IMR-90 (cell line): ENCODE results near the gene MYOCD. TPM values are rescaled to one million over a fixed set of nuclear protein-coding genes. Genes with fewer than 3 reads are reported as not detected.

Experiments
- ATAC-seq: fragments of 200-7000 bp; cut with Tn5 transposase; 2 replicates; pipeline ENCODE4 v1.9.1; 2020; ENCODE audit warnings: low read depth, mild to moderate bottlenecking, moderate library complexity
- BruUV-seq: library from RNA; stranded (reverse); fragments of 400-500 nt; replicated peaks from 2 replicates; lab custom pipeline; 2021; lab: Mats Ljungman, UMichigan
- CTCF ChIA-PET: fragments of 300-600 bp; formaldehyde crosslinking; extraction: SDS; loops from one replicate; lab custom pipeline; 2021; ENCODE audit warnings: antibody characterized with exemption; lab: Yijun Ruan, JAX
- POLR2A ChIA-PET: fragments of 300-600 bp; sonication (Branson Sonifier 250); formaldehyde crosslinking; loops from one replicate; lab custom pipeline; 2022; ENCODE audit warnings: antibody characterized with exemption; ENCODE audit not compliant: unreplicated experiment; lab: Charles Lee
- DNase-seq: peaks from one replicate; pipeline ENCODE4 v3.0.0; 2013
- H2AFZ ChIP-seq: replicated peaks from 2 replicates; pipeline ENCODE3; 2013; ENCODE audit warnings: low read length, mild to moderate bottlenecking; ENCODE audit not compliant: poor library complexity
- H2AK5ac ChIP-seq: 2 replicates; pipeline ENCODE4 v1.6.1; 2013; ENCODE audit warnings: low read depth, low read length, inconsistent platforms
- H2AK9ac ChIP-seq: replicated peaks from 2 replicates; pipeline ENCODE3; 2013; ENCODE audit warnings: mild to moderate bottlenecking, low read depth, low read length, moderate library complexity; ENCODE audit not compliant: poor library complexity
- H2BK120ac ChIP-seq: 2 replicates; pipeline ENCODE4 v1.6.1; 2013; ENCODE audit warnings: low read depth, low read length, inconsistent platforms
- H2BK15ac ChIP-seq: 3 replicates; pipeline ENCODE4 v1.6.1; 2013; ENCODE audit warnings: low read depth, low read length, inconsistent platforms
- H2BK20ac ChIP-seq: 2 replicates; pipeline ENCODE4 v1.6.1; 2013; ENCODE audit warnings: low read depth, mild to moderate bottlenecking, inconsistent platforms, low read length, moderate library complexity
- H2BK5ac ChIP-seq: 2 replicates; pipeline ENCODE4 v1.6.1; 2013; ENCODE audit warnings: mild to moderate bottlenecking, low read depth, low read length, inconsistent platforms; ENCODE audit not compliant: poor library complexity, severe bottlenecking
- H3K14ac ChIP-seq: replicated peaks from 2 replicates; pipeline ENCODE4 v1.6.1; 2013; ENCODE audit warnings: low read depth, low read length, inconsistent platforms
- H3K18ac ChIP-seq: 2 replicates; pipeline ENCODE4 v1.6.1; 2013; ENCODE audit warnings: low read depth, low read length, control low read depth
- H3K23ac ChIP-seq: 2 replicates; pipeline ENCODE4 v1.6.1; 2013; ENCODE audit warnings: low read depth, low read length, inconsistent platforms
- H3K27ac ChIP-seq: 2 replicates; pipeline ENCODE4 v1.5.1; 2013; ENCODE audit warnings: mild to moderate bottlenecking, control low read depth, low read length; ENCODE audit not compliant: insufficient read depth
- H3K27me3 ChIP-seq: 2 replicates; pipeline ENCODE4 v1.6.1; 2013; ENCODE audit warnings: low read length; ENCODE audit not compliant: control insufficient read depth, insufficient read depth
- H3K36me3 ChIP-seq: 2 replicates; pipeline ENCODE4 v1.6.1; 2013; ENCODE audit warnings: low read length, mixed read lengths; ENCODE audit not compliant: control insufficient read depth, insufficient read depth
- H3K4ac ChIP-seq: 2 replicates; pipeline ENCODE4 v1.6.1; 2013; ENCODE audit warnings: low read depth, low read length, inconsistent platforms
- H3K4me1 ChIP-seq: 2 replicates; pipeline ENCODE4 v1.6.1; 2013; ENCODE audit warnings: low read length, mixed read lengths; ENCODE audit not compliant: control insufficient read depth, insufficient read depth
- H3K4me2 ChIP-seq: 2 replicates; pipeline ENCODE4 v1.6.1; 2013; ENCODE audit warnings: low read depth, mild to moderate bottlenecking, control low read depth, low read length, moderate library complexity
- H3K4me3 ChIP-seq: 2 replicates; pipeline ENCODE4 v1.5.1; 2013; ENCODE audit warnings: low read depth, mild to moderate bottlenecking, control low read depth, low read length, moderate library complexity; ENCODE audit not compliant: insufficient read depth
- H3K56ac ChIP-seq: 2 replicates; pipeline ENCODE4 v1.6.1; 2013; ENCODE audit warnings: low read length, inconsistent platforms; ENCODE audit not compliant: insufficient read depth; ENCODE audit errors: extremely low read depth
- H3K79me1 ChIP-seq, 2 experiments: 2 replicates each; pipeline ENCODE4 v1.6.1; 2013; ENCODE audit warnings: low read length in 2 of 2, inconsistent platforms in 1 of 2, low read depth in 1 of 2
- H3K9ac ChIP-seq: 2 replicates; pipeline ENCODE4 v1.6.1; 2013; ENCODE audit warnings: low read depth, low read length, control low read depth
- H3K9me1 ChIP-seq: 2 replicates; pipeline ENCODE4 v1.6.1; 2013; ENCODE audit warnings: low read length, inconsistent platforms; ENCODE audit not compliant: insufficient read depth
- H3K9me3 ChIP-seq: 2 replicates; pipeline ENCODE4 v1.6.1; 2013; ENCODE audit warnings: low read length; ENCODE audit not compliant: control insufficient read depth, insufficient read depth
- H4K20me1 ChIP-seq: 2 replicates; pipeline ENCODE4 v1.6.1; 2013; ENCODE audit warnings: low read length, inconsistent platforms; ENCODE audit not compliant: insufficient read depth
- H4K5ac ChIP-seq: 2 replicates; pipeline ENCODE4 v1.6.1; 2013; ENCODE audit warnings: mild to moderate bottlenecking, low read depth, low read length, control low read depth
- H4K8ac ChIP-seq, 2 experiments: 2 replicates each; pipeline ENCODE4 v1.6.1; 2013; ENCODE audit warnings: low read depth in 2 of 2, low read length in 2 of 2, control low read depth in 1 of 2, inconsistent platforms in 1 of 2
- H4K91ac ChIP-seq: 2 replicates; pipeline ENCODE4 v1.6.1; 2013; ENCODE audit warnings: low read depth, low read length, inconsistent platforms; ENCODE audit not compliant: insufficient read depth
- BHLHE40 ChIP-seq: fragments of 150-350 bp; IDR thresholded peaks from 2 replicates; pipeline ENCODE4 v1.6.1; 2016; ENCODE audit warnings: mild to moderate bottlenecking, low read depth, low read length
- CEBPB ChIP-seq: IDR thresholded peaks from 2 replicates; pipeline ENCODE4 v1.6.1; 2012; ENCODE audit warnings: low read depth, low read length, improper control_type of control experiment
- CHD1 ChIP-seq: IDR thresholded peaks from 2 replicates; pipeline ENCODE4 v1.6.1; 2012; ENCODE audit warnings: low read depth, low read length, improper control_type of control experiment
- FOS ChIP-seq: fragments of 150-350 bp; IDR thresholded peaks from 2 replicates; pipeline ENCODE4 v1.6.1; 2016; ENCODE audit warnings: low read depth, low read length
- MAFK ChIP-seq: IDR thresholded peaks from 2 replicates; pipeline ENCODE4 v1.6.1; 2012; ENCODE audit warnings: low read depth, low read length, improper control_type of control experiment
- MXI1 ChIP-seq: IDR thresholded peaks from 2 replicates; pipeline ENCODE4 v1.6.1; 2012; ENCODE audit warnings: low read depth, mild to moderate bottlenecking, low read length, moderate library complexity, borderline replicate concordance
- NFE2L2 ChIP-seq: fragments of 150-350 bp; IDR thresholded peaks from 2 replicates; pipeline ENCODE4 v1.6.1; 2016; ENCODE audit warnings: low read depth, mild to moderate bottlenecking, low read length
- POLR2A ChIP-seq: IDR thresholded peaks from 2 replicates; pipeline ENCODE4 v1.6.1; 2012; ENCODE audit warnings: mild to moderate bottlenecking, low read depth, low read length
- RCOR1 ChIP-seq: IDR thresholded peaks from 2 replicates; pipeline ENCODE4 v1.6.1; 2012; ENCODE audit warnings: mild to moderate bottlenecking, low read length, improper control_type of control experiment; ENCODE audit not compliant: insufficient replicate concordance
- RFX5 ChIP-seq: IDR thresholded peaks from 2 replicates; pipeline ENCODE4 v1.8.0; 2012; ENCODE audit warnings: low read depth, mild to moderate bottlenecking, low read length, moderate library complexity
- SMC3 ChIP-seq: fragments of 150-350 bp; IDR thresholded peaks from 2 replicates; pipeline ENCODE4 v1.6.1; 2016; ENCODE audit warnings: low read depth, mild to moderate bottlenecking, antibody characterized with exemption, low read length, moderate library complexity
- WGBS, 2 experiments: methylation state at CpG; one replicate each; pipeline versions ENCODE4 v1.1.5 to v1.1.7; 2013; ENCODE audit warnings: missing lambda C conversion rate in 2 of 2; ENCODE audit not compliant: insufficient read length in 1 of 2; ENCODE audit errors: extremely low coverage in 2 of 2; 5-methylcytosine and 5-hydroxymethylcytosine counted together
- dilution Hi-C: fragments of 300-500 bp; cut with HindIII; formaldehyde crosslinking; loops from one replicate; pipeline ENCODE4 v1.14.3; 2018; ENCODE audit warnings: low sequenced_read_pairs; ENCODE audit not compliant: unreplicated experiment
- in situ Hi-C: fragments of 300-500 bp; cut with MboI; formaldehyde crosslinking; loops from 3 replicates; pipeline ENCODE4 v1.14.3; 2019; ENCODE audit warnings: low sequenced_read_pairs, inconsistent platforms, mixed read lengths
- intact Hi-C: fragments of 100-400 bp; cut with micrococcal nuclease; formaldehyde crosslinking; loops from 2 replicates; pipeline ENCODE4 v1.10.0; 2022
- polyA plus RNA-seq, 3 experiments: library from polyadenylated mRNA; depleted of rRNA; stranded (reverse); fragments of >200 nt; gene quantifications; 2 replicates each; pipeline ENCODE4 v1.2.3, GENCODE V29; 2012; ENCODE audit warnings: low replicate concordance in 1 of 3
- total RNA-seq: library from RNA; depleted of rRNA; stranded (reverse); fragments of >200 nt; gene quantifications from 2 replicates; pipeline ENCODE4 v1.2.3, GENCODE V29; 2012
- TF ChIP-seq, protein P1 (sequence below): conservative IDR thresholded peaks from 2 replicates; pipeline ENCODE4 v1.5.1; 2012; ENCODE audit warnings: mild to moderate bottlenecking, low read depth, low read length, improper control_type of control experiment
- TF ChIP-seq, protein P2 (sequence below): fragments of 150-350 bp; IDR thresholded peaks from 2 replicates; pipeline ENCODE4 v1.6.1; 2016; ENCODE audit warnings: low read depth, mild to moderate bottlenecking, low read length, moderate library complexity, borderline replicate concordance
- TF ChIP-seq, protein P3 (sequence below): fragments of 150-350 bp; IDR thresholded peaks from 2 replicates; pipeline ENCODE4 v1.6.1; 2017; ENCODE audit warnings: mild to moderate bottlenecking, antibody characterized with exemption, low read length, low read depth

The MYOCD gene
- total and polyA plus RNA-seq, 2 of the 4 experiments (the other 2 are of a cell fraction) = 10.6 to 20.1 TPM

DNA sequence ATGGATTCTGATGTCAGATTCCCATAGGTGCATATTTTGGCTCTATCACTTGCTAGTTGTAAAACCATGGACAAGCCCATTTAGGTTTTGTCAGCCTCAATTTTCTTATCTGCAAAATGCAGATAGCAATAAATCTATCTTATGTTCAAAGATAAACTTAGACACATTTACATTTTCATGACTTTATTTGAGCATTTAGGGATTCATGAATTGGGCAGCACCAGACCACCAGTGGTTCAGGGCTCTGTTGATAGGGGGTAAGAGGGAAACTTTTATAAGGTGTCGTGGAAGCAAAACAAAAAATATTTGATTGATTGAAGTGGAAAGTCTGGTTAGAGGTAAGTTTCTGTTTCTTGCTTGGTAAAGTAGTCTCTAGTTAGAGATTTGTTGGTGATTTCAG, 140.9 kb downstream of the MYOCD start:
- no peaks in the 10 kb centered on the region; the same call in 1 of the 2 replicates for H4K20me1 ChIP-seq
- no peaks in the 10 kb centered on the region for H3K79me1 ChIP-seq
- H2BK120ac ChIP-seq = no peak overlapping the region
- no peak overlapping the region for H2AFZ ChIP-seq
- no peak overlapping the region for H3K23ac ChIP-seq
- POLR2A ChIA-PET = no interaction called here
- H3K9ac ChIP-seq = no peak overlapping the region
- no peak overlapping the region for H4K8ac ChIP-seq
- no peak overlapping the region for H4K5ac ChIP-seq
- no CpG with 5 or more reads among the region's 1 CpG for WGBS, 2 experiments
- CTCF ChIA-PET = no interaction called here
- H2BK5ac ChIP-seq = no peak overlapping the region
- ATAC-seq (no peak), DNase-seq (no peak)
- no peaks in the 10 kb centered on the region for H3K9me1 ChIP-seq
- H4K91ac ChIP-seq = no peak overlapping the region
- no peak overlapping the region for H2AK5ac ChIP-seq
- no TSS peak for BruUV-seq
- in situ Hi-C loops (loop anchor here (25.0 kb wide), 1 partner anchor 106 kb away; no protein-coding TSS in a partner anchor), dilution Hi-C loops (no loop called here), intact Hi-C loops (no loop called here)
- H3K4me1 ChIP-seq = no peaks in the 10 kb centered on the region
- H2BK20ac ChIP-seq = no peak overlapping the region
- H3K9me3 ChIP-seq = peaks cover 2% of the 10 kb centered on the region
- no peaks in the 10 kb centered on the region for H3K36me3 ChIP-seq
- no peak overlapping the region for H3K4me3 ChIP-seq
- H2BK15ac ChIP-seq = no peak overlapping the region
- H3K14ac ChIP-seq = no peak overlapping the region
- H3K27me3 ChIP-seq = no peaks in the 10 kb centered on the region
- TF ChIP-seq, protein P1, sequence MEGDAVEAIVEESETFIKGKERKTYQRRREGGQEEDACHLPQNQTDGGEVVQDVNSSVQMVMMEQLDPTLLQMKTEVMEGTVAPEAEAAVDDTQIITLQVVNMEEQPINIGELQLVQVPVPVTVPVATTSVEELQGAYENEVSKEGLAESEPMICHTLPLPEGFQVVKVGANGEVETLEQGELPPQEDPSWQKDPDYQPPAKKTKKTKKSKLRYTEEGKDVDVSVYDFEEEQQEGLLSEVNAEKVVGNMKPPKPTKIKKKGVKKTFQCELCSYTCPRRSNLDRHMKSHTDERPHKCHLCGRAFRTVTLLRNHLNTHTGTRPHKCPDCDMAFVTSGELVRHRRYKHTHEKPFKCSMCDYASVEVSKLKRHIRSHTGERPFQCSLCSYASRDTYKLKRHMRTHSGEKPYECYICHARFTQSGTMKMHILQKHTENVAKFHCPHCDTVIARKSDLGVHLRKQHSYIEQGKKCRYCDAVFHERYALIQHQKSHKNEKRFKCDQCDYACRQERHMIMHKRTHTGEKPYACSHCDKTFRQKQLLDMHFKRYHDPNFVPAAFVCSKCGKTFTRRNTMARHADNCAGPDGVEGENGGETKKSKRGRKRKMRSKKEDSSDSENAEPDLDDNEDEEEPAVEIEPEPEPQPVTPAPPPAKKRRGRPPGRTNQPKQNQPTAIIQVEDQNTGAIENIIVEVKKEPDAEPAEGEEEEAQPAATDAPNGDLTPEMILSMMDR = no peak
- no peak for TF ChIP-seq RFX5
- TF ChIP-seq FOS = no peak
- TF ChIP-seq CEBPB = no peak
- TF ChIP-seq SMC3 = no peak
- no peak for TF ChIP-seq CHD1
- no peak for TF ChIP-seq NFE2L2
- no peak for TF ChIP-seq MXI1
- TF ChIP-seq BHLHE40 = no peak
- TF ChIP-seq, protein P2, sequence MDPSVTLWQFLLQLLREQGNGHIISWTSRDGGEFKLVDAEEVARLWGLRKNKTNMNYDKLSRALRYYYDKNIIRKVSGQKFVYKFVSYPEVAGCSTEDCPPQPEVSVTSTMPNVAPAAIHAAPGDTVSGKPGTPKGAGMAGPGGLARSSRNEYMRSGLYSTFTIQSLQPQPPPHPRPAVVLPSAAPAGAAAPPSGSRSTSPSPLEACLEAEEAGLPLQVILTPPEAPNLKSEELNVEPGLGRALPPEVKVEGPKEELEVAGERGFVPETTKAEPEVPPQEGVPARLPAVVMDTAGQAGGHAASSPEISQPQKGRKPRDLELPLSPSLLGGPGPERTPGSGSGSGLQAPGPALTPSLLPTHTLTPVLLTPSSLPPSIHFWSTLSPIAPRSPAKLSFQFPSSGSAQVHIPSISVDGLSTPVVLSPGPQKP = no peak
- no peak for TF ChIP-seq RCOR1
- TF ChIP-seq POLR2A = no peak
- TF ChIP-seq, protein P3, sequence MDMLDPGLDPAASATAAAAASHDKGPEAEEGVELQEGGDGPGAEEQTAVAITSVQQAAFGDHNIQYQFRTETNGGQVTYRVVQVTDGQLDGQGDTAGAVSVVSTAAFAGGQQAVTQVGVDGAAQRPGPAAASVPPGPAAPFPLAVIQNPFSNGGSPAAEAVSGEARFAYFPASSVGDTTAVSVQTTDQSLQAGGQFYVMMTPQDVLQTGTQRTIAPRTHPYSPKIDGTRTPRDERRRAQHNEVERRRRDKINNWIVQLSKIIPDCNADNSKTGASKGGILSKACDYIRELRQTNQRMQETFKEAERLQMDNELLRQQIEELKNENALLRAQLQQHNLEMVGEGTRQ = no peak
- no peak for TF ChIP-seq MAFK
- H3K18ac ChIP-seq = no peak overlapping the region
- H3K56ac ChIP-seq = no peak overlapping the region
- H3K27ac ChIP-seq = no peak overlapping the region
- H3K4me2 ChIP-seq = no peak overlapping the region
- H2AK9ac ChIP-seq = no peak overlapping the region
- H3K4ac ChIP-seq = no peak overlapping the region
